ENCODE measurements around the gene BACH2.
"Not testable (repeated sequence)": the region's sequence is repeated elsewhere in the genome, so short reads cannot be mapped to it uniquely, and the experiment has no call there.

The BACH2 gene

GRCh38 chr6:90168693-90169131, 127.9 kb downstream of the BACH2 start:
- no peak for DNase-seq
- intact Hi-C loops (cut with DNase I), result no loop called here

- intact Hi-C loops (cut with DNase I), result no loop called here
- DNase-seq, result no peak
These were observed 128.9 kb downstream of the BACH2 start for GRCh38 chr6:90167514-90168379.

DNA sequence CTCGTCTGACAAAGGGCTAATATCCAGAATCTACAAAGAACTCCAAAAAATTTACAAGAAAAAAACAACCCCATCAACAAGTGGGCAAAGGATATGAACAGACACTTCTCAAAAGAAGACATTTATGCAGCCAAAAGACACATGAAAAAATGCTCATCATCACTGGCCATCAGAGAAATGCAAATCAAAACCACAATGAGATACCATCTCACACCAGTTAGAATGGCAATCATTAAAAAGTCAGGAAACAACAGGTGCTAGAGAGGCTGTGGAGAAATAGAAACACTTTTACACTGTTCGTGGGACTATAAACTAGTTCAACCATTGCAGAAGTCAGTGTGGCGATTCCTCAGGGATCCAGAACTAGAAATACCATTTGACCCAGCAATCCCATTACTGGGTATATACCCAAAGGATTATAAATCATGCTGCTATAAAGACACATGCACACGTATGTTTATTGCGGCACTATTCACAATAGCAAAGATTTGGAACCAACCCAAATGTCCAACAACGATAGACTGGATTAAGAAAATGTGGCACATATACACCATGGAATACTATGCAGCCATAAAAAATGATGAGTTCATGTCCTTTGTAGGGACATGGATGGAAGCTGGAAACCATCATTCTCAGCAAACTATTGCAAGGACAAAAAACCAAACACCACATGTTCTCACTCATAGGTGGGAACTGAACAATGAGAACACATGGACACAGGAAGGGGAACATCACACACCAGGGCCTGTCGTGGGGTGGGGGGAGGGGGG, 130.3 kb downstream of the BACH2 start:
- DNase-seq; intact Hi-C loops (cut with DNase I): not testable (repeated sequence)

DNA sequence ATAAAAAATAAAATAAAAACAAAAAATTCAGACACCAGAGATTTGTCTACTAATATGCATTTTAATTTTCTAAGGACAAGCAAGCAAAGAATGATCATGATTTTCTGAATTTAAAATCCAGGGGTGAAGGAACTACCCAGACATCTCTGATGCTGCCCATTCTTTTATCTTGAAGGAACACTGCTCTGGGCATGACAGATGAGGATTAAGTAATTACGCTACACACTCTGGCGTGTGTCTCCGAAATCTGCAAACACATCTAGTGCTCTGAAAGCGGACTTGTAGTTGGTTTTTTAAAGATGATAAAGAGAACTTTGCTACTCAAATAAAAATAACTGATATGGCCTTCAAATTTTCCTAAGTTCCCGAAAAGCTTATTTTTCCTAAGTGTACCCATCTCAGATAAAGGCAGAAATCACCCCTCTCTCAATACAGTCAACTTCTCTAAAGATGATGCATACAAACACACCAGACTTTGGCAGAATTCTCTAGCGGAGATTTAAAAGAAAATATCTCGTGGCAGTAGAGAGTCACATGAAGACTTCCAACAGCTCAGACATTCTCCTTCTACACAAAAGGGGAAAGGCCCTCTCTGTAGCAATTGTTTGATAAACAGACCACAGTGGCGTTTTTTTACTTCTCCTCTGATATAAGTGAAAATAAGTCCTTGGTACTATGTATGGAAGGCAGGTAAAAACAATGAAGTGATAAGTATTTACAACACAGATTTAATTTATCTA, 133.8 kb downstream of the BACH2 start:
- intact Hi-C loops (cut with DNase I), result no loop called here
- DNase-seq, result no peak

- intact Hi-C loops (cut with DNase I), result no loop called here
- DNase-seq, result peak in 1 of 10 donors; percentile 21
These were observed 136.6 kb downstream of the BACH2 start for GRCh38 chr6:90160013-90160412.

GRCh38 chr6:90159452-90159851, 137.2 kb downstream of the BACH2 start:
- intact Hi-C loops (cut with DNase I), result loop anchor here (5.0 kb wide), 1 partner anchor 138 kb away; the partner anchor contains the start of gene BACH2
- DNase-seq, result no peak

DNA sequence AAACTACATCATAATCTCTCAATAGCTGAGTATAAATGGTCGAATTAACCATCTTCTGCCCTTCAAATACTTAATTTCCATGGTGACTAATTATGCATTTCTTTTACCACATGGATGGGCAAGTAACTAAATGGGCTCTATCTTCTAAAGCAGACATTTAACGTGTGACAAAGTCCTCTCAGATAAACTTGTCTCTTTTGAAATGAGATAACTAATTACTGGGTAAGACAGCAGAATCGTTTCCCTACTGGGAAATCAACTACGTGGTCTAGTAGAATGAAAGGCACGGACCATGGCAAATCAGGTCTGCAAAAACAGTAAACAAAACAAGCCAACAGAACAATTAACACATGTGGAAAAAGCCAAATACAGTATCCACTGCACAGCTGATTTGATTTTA, 137.7 kb downstream of the BACH2 start:
- no peak for DNase-seq
- intact Hi-C loops (cut with DNase I), result loop anchor here (5.0 kb wide), 1 partner anchor 138 kb away; the partner anchor contains the start of gene BACH2

GRCh38 chr6:90157441-90157840, 139.2 kb downstream of the BACH2 start:
- DNase-seq, result no peak
- intact Hi-C loops (cut with DNase I), result loop anchor here (5.0 kb wide), 1 partner anchor 140 kb away; the partner anchor contains the start of gene BACH2

GRCh38 chr6:90156861-90157260, 139.8 kb downstream of the BACH2 start:
- intact Hi-C loops (cut with DNase I), result loop anchor here (5.0 kb wide), 1 partner anchor 140 kb away; the partner anchor contains the start of gene BACH2
- DNase-seq, result no peak

- intact Hi-C loops (cut with DNase I), result loop anchor here (5.0 kb wide), 1 partner anchor 142 kb away; the partner anchor contains the start of gene BACH2
- DNase-seq, result peak in 1 of 10 donors; percentile 82
These were observed 141.7 kb downstream of the BACH2 start for GRCh38 chr6:90154755-90155470.

DNA sequence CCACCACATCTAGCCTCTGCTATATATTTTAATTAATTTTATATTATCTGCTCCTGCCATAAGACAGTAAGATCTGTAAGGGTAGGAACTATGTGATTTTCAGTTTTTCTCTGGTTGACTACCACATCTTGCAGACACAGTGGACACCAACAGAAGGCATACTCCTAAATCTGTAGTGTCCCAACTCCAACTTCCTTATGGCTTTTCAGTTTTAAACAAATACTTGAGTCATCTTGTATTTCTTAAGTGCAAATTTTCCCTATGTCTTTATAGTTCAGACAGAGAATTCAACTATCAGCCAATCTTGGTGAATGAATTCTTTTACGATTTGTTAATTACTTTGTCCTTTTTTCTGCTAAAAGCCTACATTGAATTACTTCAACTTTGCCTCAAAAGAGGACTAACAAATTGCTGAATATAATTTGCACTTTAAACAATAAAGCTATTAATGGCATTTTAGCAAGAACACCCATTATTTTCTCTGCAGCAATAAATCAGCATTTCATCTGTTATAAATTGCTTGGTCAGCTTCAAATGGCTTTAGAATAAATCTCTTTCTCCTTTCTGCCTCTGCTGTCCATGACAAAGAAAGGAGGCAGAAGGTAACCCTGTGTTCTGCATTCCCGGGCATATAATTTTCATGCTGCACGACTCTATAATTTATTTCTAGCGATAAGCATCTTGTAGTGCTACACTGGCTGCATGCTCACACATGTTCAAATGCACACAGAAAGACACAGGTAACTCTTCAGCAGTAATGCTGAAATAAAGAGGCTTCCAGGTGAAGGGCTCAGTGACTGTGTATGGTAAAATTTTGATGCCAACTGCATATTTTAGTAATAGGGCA, 144.8 kb downstream of the BACH2 start:
- intact Hi-C loops (cut with DNase I), result no loop called here
- DNase-seq, result no peak

DNA sequence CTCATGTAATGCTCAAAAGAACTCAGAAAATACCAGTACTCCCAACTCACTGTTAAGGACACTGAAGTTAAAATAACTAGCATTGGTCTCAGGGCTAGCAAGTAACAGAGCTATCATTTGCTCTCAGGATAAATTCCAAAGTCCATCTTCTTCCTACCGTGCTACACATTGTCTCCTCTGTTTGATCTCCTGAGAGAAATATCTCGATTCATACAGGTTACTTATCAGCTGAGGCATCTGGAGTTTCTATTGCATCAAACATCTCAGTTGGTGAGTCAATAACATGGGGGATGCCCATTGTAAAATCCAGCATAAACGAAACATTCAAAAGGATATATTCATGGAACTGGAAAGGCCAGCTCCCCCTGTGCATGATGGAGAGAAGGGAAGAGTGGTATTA, 147.4 kb downstream of the BACH2 start:
- intact Hi-C loops (cut with DNase I), result no loop called here

GRCh38 chr6:90148867-90149266, 147.8 kb downstream of the BACH2 start:
- DNase-seq, result no peak
- intact Hi-C loops (cut with DNase I), result no loop called here

More for the DNA sequence above, 147.4 kb downstream of the BACH2 start:
- no peak for DNase-seq

DNA sequence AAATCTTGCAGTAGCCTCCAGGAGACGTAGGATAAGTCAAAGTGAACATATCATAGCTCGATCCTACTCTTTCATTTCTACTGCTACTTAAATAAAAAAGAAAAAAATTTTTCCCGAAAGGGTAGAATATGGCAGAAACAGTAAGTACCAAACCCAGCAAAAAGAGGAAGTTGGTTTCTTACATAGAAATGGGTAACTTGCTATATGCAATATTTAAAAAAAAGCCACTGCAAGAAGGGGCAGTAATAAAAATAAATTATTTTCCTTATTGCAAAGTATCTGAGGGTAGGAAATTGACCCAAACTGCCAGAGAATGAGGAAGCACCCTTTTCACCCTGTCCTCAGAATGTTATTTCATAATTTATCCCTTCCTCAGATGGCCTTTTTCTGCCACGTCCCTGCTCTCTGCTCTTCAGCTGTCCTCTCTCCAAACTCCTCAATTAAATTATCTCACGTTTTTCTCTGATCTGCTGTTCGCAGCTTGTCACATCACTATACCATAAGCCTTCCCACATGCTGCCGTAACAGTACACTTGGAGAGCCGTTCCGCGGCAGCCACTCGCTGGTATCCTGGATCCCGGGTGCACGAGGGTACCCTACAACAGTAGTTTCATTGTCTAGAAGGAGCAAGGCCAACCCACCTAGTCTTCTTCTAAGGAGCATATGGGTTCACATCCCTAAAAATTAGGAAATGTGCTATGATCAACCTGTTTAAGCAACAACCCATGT, 149.6 kb downstream of the BACH2 start:
- DNase-seq, result peak in 9 of 10 donors; percentile 25 to 85 (median 37)
- intact Hi-C loops (cut with DNase I), result no loop called here

DNA sequence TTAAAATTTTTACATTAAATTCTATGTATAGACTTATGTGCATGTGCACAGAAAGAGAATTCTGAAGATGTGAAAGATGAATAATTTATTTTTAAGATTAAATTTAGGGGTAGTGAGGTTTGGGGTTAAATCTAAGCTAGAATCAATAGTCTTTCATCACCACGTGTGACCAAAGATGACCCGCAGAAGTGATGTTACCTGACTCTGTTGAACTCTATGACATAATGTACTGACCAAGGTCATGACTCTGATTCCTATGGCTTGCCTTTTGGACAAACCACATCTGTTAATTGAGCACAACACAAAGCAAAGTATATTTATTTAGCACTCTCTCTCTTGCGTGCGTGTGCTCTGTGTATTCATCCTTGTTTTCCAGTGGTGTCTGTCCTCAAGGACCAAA, 150.6 kb downstream of the BACH2 start:
- intact Hi-C loops (cut with DNase I), result no loop called here
- DNase-seq, result no peak

DNA sequence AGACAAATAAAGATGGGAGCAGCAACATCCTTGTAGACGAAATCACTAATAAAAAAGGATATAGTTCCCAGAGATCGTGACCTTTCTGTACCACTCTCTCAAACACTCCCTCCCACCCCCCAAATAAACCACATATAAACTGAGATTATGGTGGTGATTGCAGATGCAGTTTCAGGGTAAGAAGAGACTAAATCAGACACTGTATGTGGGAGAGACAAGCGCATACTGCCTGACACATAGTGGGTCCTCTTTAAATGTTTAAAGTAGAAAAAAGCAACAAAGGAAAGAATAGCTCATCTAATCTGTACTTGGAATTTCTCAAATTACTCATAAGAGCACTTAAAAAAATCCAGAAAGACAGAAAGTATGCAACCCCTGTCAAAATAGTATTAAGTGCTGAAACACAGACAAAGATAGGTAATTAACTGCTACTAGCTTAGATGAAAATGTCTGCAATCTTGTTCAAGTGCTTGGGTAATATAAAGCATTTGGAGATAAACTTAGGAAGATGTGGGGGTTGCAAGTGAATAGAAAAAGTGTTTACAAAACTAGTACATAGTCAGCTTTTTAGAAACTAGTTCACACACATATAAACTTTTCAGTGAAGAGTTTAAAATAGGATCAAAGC, 151.6 kb downstream of the BACH2 start:
- intact Hi-C loops (cut with DNase I), result no loop called here
- no peak for DNase-seq

GRCh38 chr6:90144396-90144795, 152.2 kb downstream of the BACH2 start:
- intact Hi-C loops (cut with DNase I), result no loop called here

DNA sequence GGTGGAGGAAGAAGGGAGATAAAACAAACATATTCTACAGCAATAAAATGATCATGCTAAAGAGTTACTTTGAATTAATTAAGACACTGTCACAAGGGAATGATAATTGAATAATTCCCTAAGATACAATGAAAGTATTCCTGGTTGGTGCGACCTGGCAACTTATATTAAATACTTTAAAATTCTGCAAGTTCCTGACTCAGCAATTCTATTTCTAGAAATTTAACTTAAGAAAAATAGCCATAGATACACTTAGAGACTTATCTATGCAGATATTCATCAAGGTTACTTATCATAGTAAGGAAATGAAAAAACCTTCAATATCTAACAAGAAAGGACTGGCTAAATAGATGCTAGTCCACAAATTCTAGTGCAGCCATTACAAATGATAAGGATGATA, 156.0 kb downstream of the BACH2 start:
- intact Hi-C loops (cut with DNase I), result no loop called here
- no peak for DNase-seq

More at GRCh38 chr6:90144396-90144795, 152.2 kb downstream of the BACH2 start:
- no peak for DNase-seq
